Measurements from ENCODE around the gene RBM39. TPM values are rescaled to one million over a fixed set of nuclear protein-coding genes. Genes with fewer than 3 reads are reported as not detected.

RBM39 gene
- total and polyA plus RNA-seq, 9 of the 15 experiments (the other 6 are each of a cell fraction or from before 2014, with no cell fraction given), result 143 to 319 (median 228) TPM

DNA sequence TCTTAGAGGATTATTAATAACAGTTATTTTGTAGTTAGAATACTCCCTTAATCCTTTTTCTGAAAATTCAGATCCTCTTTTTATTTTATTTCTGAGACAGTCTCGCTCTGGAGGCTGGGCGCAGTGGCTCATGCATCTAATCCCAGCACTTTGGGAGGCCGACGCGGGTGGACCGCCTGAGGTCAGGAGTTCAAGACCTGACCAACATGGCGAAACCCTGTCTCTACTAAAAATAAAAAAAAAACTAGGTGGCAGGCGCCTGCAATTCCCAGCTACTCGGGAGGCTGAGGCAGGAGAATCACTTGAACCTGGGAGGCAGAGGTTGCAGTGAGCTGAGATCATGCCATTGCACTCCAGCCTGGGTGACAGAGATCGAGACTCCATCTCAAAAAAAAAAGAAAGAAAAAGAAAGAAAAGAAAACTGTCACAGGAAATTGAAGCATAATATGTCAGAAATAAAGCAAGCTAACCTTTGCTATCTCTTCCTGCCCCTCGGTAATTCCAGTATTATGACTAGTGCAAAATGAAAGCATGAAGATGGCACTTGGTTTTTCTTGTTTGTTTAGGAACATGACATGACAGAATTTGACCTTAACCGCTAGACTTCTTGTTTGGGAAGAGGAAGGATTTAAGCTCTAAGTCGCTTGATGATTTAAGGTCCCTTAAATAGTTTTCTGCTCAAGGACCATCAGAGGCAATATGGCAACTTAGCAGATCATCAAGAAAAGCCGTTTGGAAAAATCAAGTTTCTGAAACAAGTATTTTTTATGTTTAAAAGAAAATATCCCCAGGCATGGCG, 1.8 kb upstream of the RBM39 start (continued):
- TF ChIP-seq, protein P1, sequence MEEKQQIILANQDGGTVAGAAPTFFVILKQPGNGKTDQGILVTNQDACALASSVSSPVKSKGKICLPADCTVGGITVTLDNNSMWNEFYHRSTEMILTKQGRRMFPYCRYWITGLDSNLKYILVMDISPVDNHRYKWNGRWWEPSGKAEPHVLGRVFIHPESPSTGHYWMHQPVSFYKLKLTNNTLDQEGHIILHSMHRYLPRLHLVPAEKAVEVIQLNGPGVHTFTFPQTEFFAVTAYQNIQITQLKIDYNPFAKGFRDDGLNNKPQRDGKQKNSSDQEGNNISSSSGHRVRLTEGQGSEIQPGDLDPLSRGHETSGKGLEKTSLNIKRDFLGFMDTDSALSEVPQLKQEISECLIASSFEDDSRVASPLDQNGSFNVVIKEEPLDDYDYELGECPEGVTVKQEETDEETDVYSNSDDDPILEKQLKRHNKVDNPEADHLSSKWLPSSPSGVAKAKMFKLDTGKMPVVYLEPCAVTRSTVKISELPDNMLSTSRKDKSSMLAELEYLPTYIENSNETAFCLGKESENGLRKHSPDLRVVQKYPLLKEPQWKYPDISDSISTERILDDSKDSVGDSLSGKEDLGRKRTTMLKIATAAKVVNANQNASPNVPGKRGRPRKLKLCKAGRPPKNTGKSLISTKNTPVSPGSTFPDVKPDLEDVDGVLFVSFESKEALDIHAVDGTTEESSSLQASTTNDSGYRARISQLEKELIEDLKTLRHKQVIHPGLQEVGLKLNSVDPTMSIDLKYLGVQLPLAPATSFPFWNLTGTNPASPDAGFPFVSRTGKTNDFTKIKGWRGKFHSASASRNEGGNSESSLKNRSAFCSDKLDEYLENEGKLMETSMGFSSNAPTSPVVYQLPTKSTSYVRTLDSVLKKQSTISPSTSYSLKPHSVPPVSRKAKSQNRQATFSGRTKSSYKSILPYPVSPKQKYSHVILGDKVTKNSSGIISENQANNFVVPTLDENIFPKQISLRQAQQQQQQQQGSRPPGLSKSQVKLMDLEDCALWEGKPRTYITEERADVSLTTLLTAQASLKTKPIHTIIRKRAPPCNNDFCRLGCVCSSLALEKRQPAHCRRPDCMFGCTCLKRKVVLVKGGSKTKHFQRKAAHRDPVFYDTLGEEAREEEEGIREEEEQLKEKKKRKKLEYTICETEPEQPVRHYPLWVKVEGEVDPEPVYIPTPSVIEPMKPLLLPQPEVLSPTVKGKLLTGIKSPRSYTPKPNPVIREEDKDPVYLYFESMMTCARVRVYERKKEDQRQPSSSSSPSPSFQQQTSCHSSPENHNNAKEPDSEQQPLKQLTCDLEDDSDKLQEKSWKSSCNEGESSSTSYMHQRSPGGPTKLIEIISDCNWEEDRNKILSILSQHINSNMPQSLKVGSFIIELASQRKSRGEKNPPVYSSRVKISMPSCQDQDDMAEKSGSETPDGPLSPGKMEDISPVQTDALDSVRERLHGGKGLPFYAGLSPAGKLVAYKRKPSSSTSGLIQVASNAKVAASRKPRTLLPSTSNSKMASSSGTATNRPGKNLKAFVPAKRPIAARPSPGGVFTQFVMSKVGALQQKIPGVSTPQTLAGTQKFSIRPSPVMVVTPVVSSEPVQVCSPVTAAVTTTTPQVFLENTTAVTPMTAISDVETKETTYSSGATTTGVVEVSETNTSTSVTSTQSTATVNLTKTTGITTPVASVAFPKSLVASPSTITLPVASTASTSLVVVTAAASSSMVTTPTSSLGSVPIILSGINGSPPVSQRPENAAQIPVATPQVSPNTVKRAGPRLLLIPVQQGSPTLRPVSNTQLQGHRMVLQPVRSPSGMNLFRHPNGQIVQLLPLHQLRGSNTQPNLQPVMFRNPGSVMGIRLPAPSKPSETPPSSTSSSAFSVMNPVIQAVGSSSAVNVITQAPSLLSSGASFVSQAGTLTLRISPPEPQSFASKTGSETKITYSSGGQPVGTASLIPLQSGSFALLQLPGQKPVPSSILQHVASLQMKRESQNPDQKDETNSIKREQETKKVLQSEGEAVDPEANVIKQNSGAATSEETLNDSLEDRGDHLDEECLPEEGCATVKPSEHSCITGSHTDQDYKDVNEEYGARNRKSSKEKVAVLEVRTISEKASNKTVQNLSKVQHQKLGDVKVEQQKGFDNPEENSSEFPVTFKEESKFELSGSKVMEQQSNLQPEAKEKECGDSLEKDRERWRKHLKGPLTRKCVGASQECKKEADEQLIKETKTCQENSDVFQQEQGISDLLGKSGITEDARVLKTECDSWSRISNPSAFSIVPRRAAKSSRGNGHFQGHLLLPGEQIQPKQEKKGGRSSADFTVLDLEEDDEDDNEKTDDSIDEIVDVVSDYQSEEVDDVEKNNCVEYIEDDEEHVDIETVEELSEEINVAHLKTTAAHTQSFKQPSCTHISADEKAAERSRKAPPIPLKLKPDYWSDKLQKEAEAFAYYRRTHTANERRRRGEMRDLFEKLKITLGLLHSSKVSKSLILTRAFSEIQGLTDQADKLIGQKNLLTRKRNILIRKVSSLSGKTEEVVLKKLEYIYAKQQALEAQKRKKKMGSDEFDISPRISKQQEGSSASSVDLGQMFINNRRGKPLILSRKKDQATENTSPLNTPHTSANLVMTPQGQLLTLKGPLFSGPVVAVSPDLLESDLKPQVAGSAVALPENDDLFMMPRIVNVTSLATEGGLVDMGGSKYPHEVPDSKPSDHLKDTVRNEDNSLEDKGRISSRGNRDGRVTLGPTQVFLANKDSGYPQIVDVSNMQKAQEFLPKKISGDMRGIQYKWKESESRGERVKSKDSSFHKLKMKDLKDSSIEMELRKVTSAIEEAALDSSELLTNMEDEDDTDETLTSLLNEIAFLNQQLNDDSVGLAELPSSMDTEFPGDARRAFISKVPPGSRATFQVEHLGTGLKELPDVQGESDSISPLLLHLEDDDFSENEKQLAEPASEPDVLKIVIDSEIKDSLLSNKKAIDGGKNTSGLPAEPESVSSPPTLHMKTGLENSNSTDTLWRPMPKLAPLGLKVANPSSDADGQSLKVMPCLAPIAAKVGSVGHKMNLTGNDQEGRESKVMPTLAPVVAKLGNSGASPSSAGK (IDR thresholded peaks at IDR 0.05), result no peak; the same call in 1 of the 2 replicates
- TF ChIP-seq, protein P2, sequence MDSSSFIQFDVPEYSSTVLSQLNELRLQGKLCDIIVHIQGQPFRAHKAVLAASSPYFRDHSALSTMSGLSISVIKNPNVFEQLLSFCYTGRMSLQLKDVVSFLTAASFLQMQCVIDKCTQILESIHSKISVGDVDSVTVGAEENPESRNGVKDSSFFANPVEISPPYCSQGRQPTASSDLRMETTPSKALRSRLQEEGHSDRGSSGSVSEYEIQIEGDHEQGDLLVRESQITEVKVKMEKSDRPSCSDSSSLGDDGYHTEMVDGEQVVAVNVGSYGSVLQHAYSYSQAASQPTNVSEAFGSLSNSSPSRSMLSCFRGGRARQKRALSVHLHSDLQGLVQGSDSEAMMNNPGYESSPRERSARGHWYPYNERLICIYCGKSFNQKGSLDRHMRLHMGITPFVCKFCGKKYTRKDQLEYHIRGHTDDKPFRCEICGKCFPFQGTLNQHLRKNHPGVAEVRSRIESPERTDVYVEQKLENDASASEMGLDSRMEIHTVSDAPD (CRISPR knock-in tag; IDR thresholded peaks at IDR 0.05), result no peak
- TF ChIP-seq ZNF165 (CRISPR knock-in tag; IDR thresholded peaks at IDR 0.05; ENCODE audit: borderline replicate concordance) (no peak), FIP1L1 (IDR thresholded peaks at IDR 0.05; ENCODE audit: low read depth, low read length, poor library complexity, severe bottlenecking) (no peak), POLR2B (IDR thresholded peaks at IDR 0.05; ENCODE audit: low read depth, partially characterized antibody) (peak; percentile 33), MEIS2 (IDR thresholded peaks at IDR 0.05; ENCODE audit: partially characterized antibody) (peak; percentile 70), KLF13 (tag; IDR thresholded peaks at IDR 0.05; ENCODE audit: borderline replicate concordance, low read depth) (no peak), ESRRB (CRISPR knock-in tag; IDR thresholded peaks at IDR 0.05; ENCODE audit: borderline replicate concordance) (no peak), PCBP1 (IDR thresholded peaks at IDR 0.05; ENCODE audit: low read depth, low read length, poor library complexity, severe bottlenecking) (no peak), BCL6 (CRISPR knock-in tag; IDR thresholded peaks at IDR 0.05) (no peak), NFATC3 (IDR thresholded peaks at IDR 0.05) (0 out of 2 replicates have a peak, but pooled peaks have one; percentile 15), MCM7 (IDR thresholded peaks at IDR 0.05) (no peak; a peak in 1 of 4 replicates)
- TF ChIP-seq, protein P3, sequence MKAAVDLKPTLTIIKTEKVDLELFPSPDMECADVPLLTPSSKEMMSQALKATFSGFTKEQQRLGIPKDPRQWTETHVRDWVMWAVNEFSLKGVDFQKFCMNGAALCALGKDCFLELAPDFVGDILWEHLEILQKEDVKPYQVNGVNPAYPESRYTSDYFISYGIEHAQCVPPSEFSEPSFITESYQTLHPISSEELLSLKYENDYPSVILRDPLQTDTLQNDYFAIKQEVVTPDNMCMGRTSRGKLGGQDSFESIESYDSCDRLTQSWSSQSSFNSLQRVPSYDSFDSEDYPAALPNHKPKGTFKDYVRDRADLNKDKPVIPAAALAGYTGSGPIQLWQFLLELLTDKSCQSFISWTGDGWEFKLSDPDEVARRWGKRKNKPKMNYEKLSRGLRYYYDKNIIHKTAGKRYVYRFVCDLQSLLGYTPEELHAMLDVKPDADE (conservative IDR thresholded peaks at IDR 0.05; ENCODE audit: control insufficient read depth, low read depth, low read length), result no peak
